HepG2 (cell line): Measurements from ENCODE around the gene RUNX3. TPM values are rescaled to one million over a fixed set of nuclear protein-coding genes. Genes with fewer than 3 reads are reported as not detected.

Experiments
- ATAC-seq: fragments of 200-7000 bp; cut with Tn5 transposase; 3 replicates; pipeline ENCODE4 v1.9.1; 2020; ENCODE audit warnings: mild to moderate bottlenecking, moderate library complexity
- BruUV-seq: library from RNA; stranded (reverse); fragments of 400-500 nt; replicated peaks from 2 replicates; lab custom pipeline; 2021; lab: Mats Ljungman, UMichigan
- CTCF ChIA-PET: fragments of 300-600 bp; formaldehyde crosslinking; extraction: SDS; loops from one replicate; lab custom pipeline; 2021; ENCODE audit warnings: low total read pairs, inconsistent platforms, low intra/inter-chr PET ratio; lab: Yijun Ruan, JAX
- POLR2A ChIA-PET: fragments of 350-600 bp; sonication (Branson Sonifier 250); formaldehyde crosslinking; loops from one replicate; lab custom pipeline; 2020; ENCODE audit warnings: antibody characterized with exemption, inconsistent platforms; lab: Yijun Ruan, JAX
- DNase-seq: peaks from one replicate; pipeline ENCODE4 v3.0.0-alpha.2; 2015; ENCODE audit warnings: low spot score
- FAIRE-seq: peaks from 3 replicates; lab custom pipeline; 2011; peaks lifted over from hg19 to GRCh38; lab: Jason Lieb, UNC
- H2AFZ ChIP-seq: one replicate; pipeline ENCODE4 v1.6.1; 2011; ENCODE audit warnings: low read length, inconsistent platforms
- H3K27ac ChIP-seq: fragments of 300-600 bp; 3 replicates; pipeline ENCODE4 v1.8.0; 2011; ENCODE audit warnings: mixed run types, mild to moderate bottlenecking, mixed read lengths, low read length, inconsistent platforms; ENCODE audit not compliant: insufficient read depth; ENCODE audit errors: extremely low read length
- H3K27me3 ChIP-seq, 2 experiments: fragments of 200-600 bp in 1 of 2; 2 replicates in 1 of 2; 3 replicates in 1 of 2; pipeline versions ENCODE4 v1.6.0 to v1.8.0; 2011; ENCODE audit warnings: low read length in 2 of 2, mild to moderate bottlenecking in 2 of 2, moderate library complexity in 2 of 2, inconsistent platforms in 1 of 2; ENCODE audit not compliant: insufficient read depth in 2 of 2, control insufficient read depth in 1 of 2
- H3K36me3 ChIP-seq, 2 experiments: fragments of 200-600 bp in 1 of 2; replicated peaks in 1 of 2; 2 replicates in 1 of 2; 3 replicates in 1 of 2; pipeline versions ENCODE4 v1.5.1 to v1.8.0; 2011; ENCODE audit warnings: low read length in 2 of 2, inconsistent platforms in 1 of 2; ENCODE audit not compliant: insufficient read depth in 2 of 2, control insufficient read depth in 1 of 2
- H3K4me1 ChIP-seq: 2 replicates; pipeline ENCODE4 v1.5.1; 2012; ENCODE audit warnings: low read length, inconsistent platforms; ENCODE audit not compliant: insufficient read depth
- H3K4me2 ChIP-seq: 2 replicates; pipeline ENCODE4 v1.6.0; 2011; ENCODE audit warnings: low read depth, low read length, inconsistent platforms
- H3K4me3 ChIP-seq, 3 experiments: fragments of 200-600 bp in 1 of 3; sonication (generic), shearing (Covaris generic) in 1 of 3; replicated peaks in 1 of 3; 2 replicates each; pipeline ENCODE4 v1.5.1; 2011 to 2016; ENCODE audit warnings: low read length in 3 of 3, inconsistent platforms in 2 of 3, low read depth in 2 of 3, mild to moderate bottlenecking in 2 of 3, control low read depth in 1 of 3, mixed read lengths in 1 of 3; ENCODE audit not compliant: insufficient read depth in 1 of 3
- H3K79me2 ChIP-seq: one replicate; pipeline ENCODE4 v1.6.1; 2011; ENCODE audit warnings: low read length, inconsistent platforms; ENCODE audit not compliant: insufficient read depth
- H3K9ac ChIP-seq: 2 replicates; pipeline ENCODE4 v1.6.0; 2011; ENCODE audit warnings: mild to moderate bottlenecking, low read depth, low read length, inconsistent platforms; ENCODE audit not compliant: insufficient read depth
- H3K9me3 ChIP-seq: 2 replicates; pipeline ENCODE4 v1.5.1; 2012; ENCODE audit warnings: mild to moderate bottlenecking, low read length
- H4K20me1 ChIP-seq: 2 replicates; pipeline ENCODE4 v1.6.0; 2011; ENCODE audit warnings: inconsistent platforms, mild to moderate bottlenecking, low read length, moderate library complexity; ENCODE audit not compliant: insufficient read depth
- ATAD3A ChIP-seq: sonication (generic); formaldehyde crosslinking; IDR thresholded peaks from 2 replicates; pipeline ENCODE4 v1.4.0; 2020; ENCODE audit warnings: missing genetic modification reagents
- ATF6 ChIP-seq: sonication (generic); formaldehyde crosslinking; conservative IDR thresholded peaks from 2 replicates; pipeline ENCODE4 v1.4.0; 2020; ENCODE audit warnings: missing genetic modification reagents
- FOXK1 ChIP-seq: sonication (generic); formaldehyde crosslinking; IDR thresholded peaks from 2 replicates; pipeline ENCODE4 v1.4.0; 2020; ENCODE audit warnings: low read depth, missing genetic modification reagents, borderline replicate concordance
- HOXA3 ChIP-seq: sonication (generic); formaldehyde crosslinking; IDR thresholded peaks from 2 replicates; pipeline ENCODE4 v1.5.0; 2020; ENCODE audit warnings: missing genetic modification reagents
- HOXA5 ChIP-seq: sonication (generic); formaldehyde crosslinking; IDR thresholded peaks from 2 replicates; pipeline ENCODE4 v1.4.0; 2020; ENCODE audit warnings: missing genetic modification reagents
- SIX4 ChIP-seq: sonication (generic); formaldehyde crosslinking; IDR thresholded peaks from 2 replicates; pipeline ENCODE4 v1.4.0; 2020; ENCODE audit warnings: missing genetic modification reagents
- SMYD3 ChIP-seq: sonication (generic); formaldehyde crosslinking; IDR thresholded peaks from 2 replicates; pipeline ENCODE4 v1.8.1; 2023; ENCODE audit warnings: mild to moderate bottlenecking, missing genetic modification reagents
- ZBTB2 ChIP-seq: sonication (generic); formaldehyde crosslinking; IDR thresholded peaks from 2 replicates; pipeline ENCODE4 v1.8.0; 2022; ENCODE audit warnings: low read depth, missing genetic modification reagents
- ZNF20 ChIP-seq: sonication (generic); formaldehyde crosslinking; IDR thresholded peaks from 2 replicates; pipeline ENCODE4 v1.4.0; 2020; ENCODE audit warnings: mild to moderate bottlenecking, moderate library complexity, missing genetic modification reagents
- ZNF460 ChIP-seq: sonication (generic); formaldehyde crosslinking; IDR thresholded peaks from 2 replicates; pipeline ENCODE4 v1.5.1; 2020; ENCODE audit warnings: missing genetic modification reagents, mild to moderate bottlenecking, borderline replicate concordance
- ZNF629 ChIP-seq: sonication (generic); formaldehyde crosslinking; conservative IDR thresholded peaks from 2 replicates; pipeline ENCODE4 v1.5.0; 2020; ENCODE audit warnings: missing genetic modification reagents
- ZNF660 ChIP-seq: sonication (generic); formaldehyde crosslinking; IDR thresholded peaks from 2 replicates; pipeline ENCODE4 v1.5.1; 2020; ENCODE audit warnings: mild to moderate bottlenecking, low read depth, missing genetic modification reagents, borderline replicate concordance
- ZNF768 ChIP-seq: sonication (generic); formaldehyde crosslinking; IDR thresholded peaks from 2 replicates; pipeline ENCODE4 v1.4.0; 2020; ENCODE audit warnings: missing genetic modification reagents
- WGBS: methylation state at CpG from one replicate; pipeline ENCODE4 v1.1.6; 2017; ENCODE audit warnings: low lambda C conversion rate; 5-methylcytosine and 5-hydroxymethylcytosine counted together
- in situ Hi-C: cut with HindIII; loops from 2 replicates; pipeline ENCODE4 v1.10.0; 2017; ENCODE audit warnings: low pct_unique_long_range_greater_than_20kb; ENCODE audit not compliant: extremely low pct_ligation_motif_present
- intact Hi-C: fragments of 100-400 bp; cut with micrococcal nuclease; formaldehyde crosslinking; loops from one replicate; pipeline ENCODE4 v1.10.0; 2022; ENCODE audit not compliant: unreplicated experiment
- polyA plus RNA-seq, 8 experiments: library from polyadenylated mRNA; depleted of rRNA in 3 of 8; stranded (reverse) in 7 of 8; unstranded in 1 of 8; fragments of >200 nt; fragmentation: Illumina TruSeq in 4 of 8; extraction: Trizol in 4 of 8; gene quantifications; 2 replicates each; pipeline versions ENCODE4 v1.2.1 to v1.2.3, GENCODE V29; 2011 to 2016; ENCODE audit warnings: low read depth in 4 of 8, missing spikeins in 1 of 8, mixed read lengths in 1 of 8; ENCODE audit not compliant: insufficient read depth in 1 of 8
- total RNA-seq, 5 experiments: library from RNA; depleted of rRNA; stranded (reverse); fragments of >200 nt; fragmentation: Illumina TruSeq; extraction: Trizol; gene quantifications; 2 replicates each; pipeline ENCODE4 v1.2.3, GENCODE V29; 2016; ENCODE audit warnings: low read depth in 1 of 5

Gene RUNX3
- total and polyA plus RNA-seq, 2 of the 13 experiments (the other 11 are each of a cell fraction or from before 2014, with no cell fraction given): 0.04 to 0.22 TPM

DNA sequence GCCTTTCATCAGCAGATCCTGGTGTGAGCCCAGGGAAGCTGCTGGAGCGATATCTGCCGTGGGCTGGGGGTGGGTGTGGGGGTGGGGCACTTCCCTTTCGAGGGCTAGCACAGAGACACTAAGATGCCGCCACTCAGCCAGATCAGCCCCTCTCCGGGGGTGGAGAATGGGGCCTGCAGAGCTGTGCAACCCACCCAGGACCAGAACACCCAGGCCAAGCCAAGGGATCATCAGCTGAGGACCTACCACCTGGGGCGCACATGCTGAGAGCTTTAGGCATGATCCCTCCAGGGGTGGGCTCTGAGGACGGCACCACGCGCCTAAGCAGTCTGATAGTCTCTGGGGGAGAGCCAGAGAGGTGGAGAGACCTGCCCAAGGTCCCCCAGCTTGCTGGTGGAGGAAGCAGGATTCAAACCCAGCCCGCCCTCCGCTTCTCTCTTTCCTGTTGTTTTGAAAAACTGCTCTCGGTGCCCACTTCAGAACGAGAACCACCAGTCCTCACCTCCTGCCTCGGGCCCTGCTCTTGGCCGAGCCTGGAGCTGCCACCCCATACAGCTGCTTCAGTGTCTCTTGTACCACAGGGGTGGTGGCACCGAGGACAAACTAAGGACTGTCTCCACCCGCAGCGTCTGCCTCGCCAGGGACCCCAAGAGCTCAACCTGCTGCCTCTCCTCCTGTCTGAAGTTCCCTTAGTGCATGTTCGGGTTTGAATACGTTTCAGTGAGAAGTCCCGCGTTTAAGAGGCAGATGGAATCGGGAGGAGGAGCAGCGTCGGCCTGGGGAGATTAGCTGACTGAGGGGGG, 39.7 kb upstream of the RUNX3 start:
- CTCF ChIA-PET: no interaction called here
- ATAC-seq (peak; percentile 34), FAIRE-seq (no peak), DNase-seq (no peak)
- H2AFZ ChIP-seq: no peak overlapping the region
- peaks cover 3% of the 10 kb centered on the region; the same call in 1 of the 2 replicates for H3K9me3 ChIP-seq
- H3K79me2 ChIP-seq: no peaks in the 10 kb centered on the region
- intact Hi-C loops: loop anchor here (2.0 kb wide), 1 partner anchor 61 kb away; no protein-coding TSS in a partner anchor
- H3K27me3 ChIP-seq: peaks cover 2 to 27% of the 10 kb centered on the region in 2 experiments; a peak in 1 of 5 replicates
- H3K4me1 ChIP-seq: peaks cover 8% of the 10 kb centered on the region; the same call in 1 of the 2 replicates
- WGBS: 38% methylated on average over 20 of the region's 26 CpGs
- no peaks in the 10 kb centered on the region for H3K36me3 ChIP-seq
- H3K27ac ChIP-seq: no peak overlapping the region
- in situ Hi-C loops: no loop called here
- no peak overlapping the region for H3K9ac ChIP-seq
- POLR2A ChIA-PET: no interaction called here
- H3K4me3 ChIP-seq: no peak overlapping the region
- no peaks in the 10 kb centered on the region for H4K20me1 ChIP-seq
- TF ChIP-seq HOXA3 (CRISPR knock-in tag) (no peak), ZNF768 (CRISPR knock-in tag) (0 out of 2 replicates have a peak, but pooled peaks have one; percentile 11)
- TF ChIP-seq, all 625 proteins: peak for 1
- no TSS peak for BruUV-seq
- H3K4me2 ChIP-seq: no peak overlapping the region

- Histone ChIP-seq H3K79me2 (no peaks in the 10 kb centered on the region), H3K9ac (no peak overlapping the region), H3K36me3 (no peaks in the 10 kb centered on the region), H3K9me3 (no peaks in the 10 kb centered on the region; the same call in 1 of the 2 replicates), H2AFZ (no peak overlapping the region), H3K27ac (no peak overlapping the region), H3K27me3 (peaks cover 2 to 34% of the 10 kb centered on the region in 2 experiments; a peak in 1 of 5 replicates), H4K20me1 (no peaks in the 10 kb centered on the region), H3K4me2 (no peak overlapping the region), H3K4me1 (peaks cover 8% of the 10 kb centered on the region; the same call in 1 of the 2 replicates), H3K4me3 (no peak overlapping the region)
- 22% methylated on average over 13 of the region's 14 CpGs for WGBS
- FAIRE-seq (no peak), DNase-seq (no peak), ATAC-seq (no peak)
- ChIA-PET CTCF (no interaction called here), POLR2A (no interaction called here)
- in situ Hi-C loops: no loop called here
- intact Hi-C loops: no loop called here
- BruUV-seq: no TSS peak
- TF ChIP-seq ZNF629 (CRISPR knock-in tag) (no peak), HOXA5 (CRISPR knock-in tag) (no peak), ZBTB2 (CRISPR knock-in tag) (no peak), ATF6 (CRISPR knock-in tag) (no peak), SMYD3 (CRISPR knock-in tag) (no peak), ZNF460 (no peak), ZNF660 (CRISPR knock-in tag) (no peak), ZNF20 (CRISPR knock-in tag) (no peak), SIX4 (CRISPR knock-in tag) (no peak), FOXK1 (no peak), ATAD3A (CRISPR knock-in tag) (no peak)
These were observed 39.0 kb upstream of the RUNX3 start for GRCh38 chr1:24968941-24969585.
